A549 (cell line): ENCODE data around the gene MARCHF4.

Source experiments
- CTCF ChIP-seq: fragments of >200 bp; sonication (Bioruptor Twin); formaldehyde crosslinking; IDR thresholded peaks from 3 replicates; pipeline ENCODE4 v1.5.1; 2016
- EP300 ChIP-seq, 2 experiments: fragments of >200 bp; sonication (Bioruptor Twin); formaldehyde crosslinking; IDR thresholded peaks; 2 replicates in 1 of 2; 3 replicates in 1 of 2; pipeline ENCODE4 v1.6.1; 2016 to 2017
- TF ChIP-seq, protein P1 (sequence below): fragments of 200-600 bp; sonication (generic); IDR thresholded peaks from 2 replicates; pipeline ENCODE4 v1.6.1; 2016; ENCODE audit warnings: antibody characterized with exemption, mild to moderate bottlenecking, moderate library complexity

DNA sequence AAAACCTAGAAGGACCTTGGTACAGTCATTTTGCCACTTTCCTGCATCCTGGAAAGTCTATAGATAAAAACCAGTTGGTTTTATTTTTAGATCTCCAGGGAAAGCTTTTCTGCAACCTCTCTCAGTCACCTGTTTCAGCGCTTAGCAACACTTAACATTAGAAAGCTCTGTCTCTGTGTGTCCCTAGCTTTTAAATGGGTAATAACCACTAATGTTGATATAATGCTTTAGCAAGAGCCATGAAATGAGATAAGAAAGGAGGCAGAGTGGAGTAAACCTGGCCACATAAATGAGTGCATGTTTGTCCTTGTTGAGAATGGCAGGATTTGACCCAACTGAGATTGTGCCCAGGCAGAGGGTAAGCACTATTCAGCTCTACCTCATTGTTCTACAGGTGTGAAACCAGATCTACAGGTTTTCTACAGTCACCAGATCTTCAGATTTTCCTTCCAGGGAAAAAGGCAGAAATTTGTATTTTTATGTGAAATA is 44.8 kb downstream of the MARCHF4 start:
- no peak for TF ChIP-seq CTCF
- TF ChIP-seq, protein P1, sequence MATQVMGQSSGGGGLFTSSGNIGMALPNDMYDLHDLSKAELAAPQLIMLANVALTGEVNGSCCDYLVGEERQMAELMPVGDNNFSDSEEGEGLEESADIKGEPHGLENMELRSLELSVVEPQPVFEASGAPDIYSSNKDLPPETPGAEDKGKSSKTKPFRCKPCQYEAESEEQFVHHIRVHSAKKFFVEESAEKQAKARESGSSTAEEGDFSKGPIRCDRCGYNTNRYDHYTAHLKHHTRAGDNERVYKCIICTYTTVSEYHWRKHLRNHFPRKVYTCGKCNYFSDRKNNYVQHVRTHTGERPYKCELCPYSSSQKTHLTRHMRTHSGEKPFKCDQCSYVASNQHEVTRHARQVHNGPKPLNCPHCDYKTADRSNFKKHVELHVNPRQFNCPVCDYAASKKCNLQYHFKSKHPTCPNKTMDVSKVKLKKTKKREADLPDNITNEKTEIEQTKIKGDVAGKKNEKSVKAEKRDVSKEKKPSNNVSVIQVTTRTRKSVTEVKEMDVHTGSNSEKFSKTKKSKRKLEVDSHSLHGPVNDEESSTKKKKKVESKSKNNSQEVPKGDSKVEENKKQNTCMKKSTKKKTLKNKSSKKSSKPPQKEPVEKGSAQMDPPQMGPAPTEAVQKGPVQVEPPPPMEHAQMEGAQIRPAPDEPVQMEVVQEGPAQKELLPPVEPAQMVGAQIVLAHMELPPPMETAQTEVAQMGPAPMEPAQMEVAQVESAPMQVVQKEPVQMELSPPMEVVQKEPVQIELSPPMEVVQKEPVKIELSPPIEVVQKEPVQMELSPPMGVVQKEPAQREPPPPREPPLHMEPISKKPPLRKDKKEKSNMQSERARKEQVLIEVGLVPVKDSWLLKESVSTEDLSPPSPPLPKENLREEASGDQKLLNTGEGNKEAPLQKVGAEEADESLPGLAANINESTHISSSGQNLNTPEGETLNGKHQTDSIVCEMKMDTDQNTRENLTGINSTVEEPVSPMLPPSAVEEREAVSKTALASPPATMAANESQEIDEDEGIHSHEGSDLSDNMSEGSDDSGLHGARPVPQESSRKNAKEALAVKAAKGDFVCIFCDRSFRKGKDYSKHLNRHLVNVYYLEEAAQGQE: no peak
- TF ChIP-seq EP300 (IDR thresholded peaks at IDR 0.05): no peak
